Measurements from ENCODE around the gene PPP2R3A. TPM values are rescaled to one million over a fixed set of nuclear protein-coding genes. Genes with fewer than 3 reads are reported as not detected.
A peak's percentile ranks its signal among the peaks of the same experiment; 100 is the strongest.

Gene PPP2R3A
- total and polyA plus RNA-seq, 9 of the 15 experiments (the other 6 are each of a cell fraction or from before 2014, with no cell fraction given): 0.10 to 0.50 (median 0.24) TPM

GRCh38 chr3:136075218-136075808, 109.8 kb downstream of the PPP2R3A start:
- no TSS peak for BruUV-seq (replicated peaks)
- Histone ChIP-seq H4K20me1 (replicated peaks; ENCODE audit: control insufficient read depth, insufficient read depth, low read length) (no peaks in the 10 kb centered on the region), H3K27me3 (ENCODE audit: control insufficient read depth in 2 of 2, insufficient read depth in 2 of 2, low read length in 2 of 2) (no peaks in the 10 kb centered on the region), H3K9me3 (replicated peaks; ENCODE audit: control insufficient read depth, insufficient read depth, low read depth, low read length) (no peaks in the 10 kb centered on the region), H3K4me2 (ENCODE audit: insufficient read depth, low read length) (no peak overlapping the region), H2AFZ (ENCODE audit: low read depth, low read length) (no peak overlapping the region; the same call in 1 of the 2 replicates), H3K9me1 (ENCODE audit: control insufficient read depth, insufficient read depth, low read length) (no peaks in the 10 kb centered on the region), H3K4me1 (replicated peaks in 1 of 2; ENCODE audit: control insufficient read depth in 2 of 2, insufficient read depth in 2 of 2, low read length in 2 of 2) (no peaks in the 10 kb centered on the region), H3K36me3 (ENCODE audit: control insufficient read depth, insufficient read depth, low read length) (no peaks in the 10 kb centered on the region), H3K4me3 (no peak overlapping the region), H3K9ac (ENCODE audit: insufficient read depth in 1 of 2, low read depth in 2 of 2, low read length in 2 of 2) (no peak overlapping the region), H3K27ac (ENCODE audit: extremely low read depth, low read depth, low read length) (no peak overlapping the region), H3K79me2 (ENCODE audit: control insufficient read depth, insufficient read depth, low read length) (no peaks in the 10 kb centered on the region)
- intact Hi-C loops (cut with micrococcal nuclease) (loop anchor here (1.0 to 10.0 kb wide), 9 partner anchors 122 to 1719 kb away; partner anchors contain the start of genes MSL2 and STAG1), in situ Hi-C loops (cut with MboI) (loop anchor here (5.0 kb wide), 2 partner anchors 172 to 677 kb away; partner anchors contain the start of gene STAG1)
- POLR2A ChIA-PET: interaction anchor here (0.7 kb wide), 1 partner anchor 778 kb away, joined by 3 read pairs; no protein-coding TSS in a partner anchor
- ATAC-seq (peak; percentile 89), FAIRE-seq (peak; percentile 94), DNase-seq (ENCODE audit: extremely low read depth in 1 of 4, low spot score in 3 of 4) (peak; percentile 30 to 81 (median 48))
- CTCF ChIA-PET (ENCODE audit: low intra/inter-chr PET ratio): interaction anchor here (0.6 to 1.6 kb wide), 5 partner anchors 432 to 1991 kb away, joined by 3 to 28 read pairs (median 3); partner anchors contain the start of gene STAG1
- WGBS (ENCODE audit: insufficient coverage, low coverage, missing lambda C conversion rate): 75% methylated on average over 1 of the region's 1 CpG
- TF ChIP-seq BDP1 (IDR thresholded peaks at IDR 0.05; ENCODE audit: insufficient read depth, insufficient read length) (no peak), ARID2 (IDR thresholded peaks at IDR 0.05) (peak; percentile 34; the same call in 1 of the 2 replicates), BRD9 (IDR thresholded peaks at IDR 0.05; ENCODE audit: low read depth, partially characterized antibody) (no peak), ZNF316 (IDR thresholded peaks at IDR 0.05) (peak; percentile 99), RHOXF2B (CRISPR knock-in tag; conservative IDR thresholded peaks at IDR 0.05) (no peak), ZNF239 (CRISPR knock-in tag; IDR thresholded peaks at IDR 0.05) (peak; percentile 52; the same call in 1 of the 2 replicates), ZNF584 (CRISPR knock-in tag; IDR thresholded peaks at IDR 0.05; ENCODE audit: low read depth) (no peak), ARID1B (IDR thresholded peaks at IDR 0.05) (0 out of 2 replicates have a peak, but pooled peaks have one; percentile 26), PHB2 (IDR thresholded peaks at IDR 0.05; ENCODE audit: low read depth) (no peak), ARHGAP35 (IDR thresholded peaks at IDR 0.05; ENCODE audit: partially characterized antibody) (no peak), SRSF1 (IDR thresholded peaks at IDR 0.05; ENCODE audit: low read depth, low read length) (no peak), POLR2A (conservative IDR thresholded peaks at IDR 0.05) (no peak), USF2 (CRISPR knock-in tag; IDR thresholded peaks at IDR 0.05) (no peak), ZNF717 (CRISPR knock-in tag; IDR thresholded peaks at IDR 0.05) (no peak), HDAC6 (IDR thresholded peaks at IDR 0.05; ENCODE audit: low read depth, low read length) (no peak), ZNF212 (CRISPR knock-in tag; IDR thresholded peaks at IDR 0.05) (no peak), FOXJ2 (tag; IDR thresholded peaks at IDR 0.05) (no peak), MEIS2 (IDR thresholded peaks at IDR 0.05; ENCODE audit: partially characterized antibody) (no peak), NFATC3 (IDR thresholded peaks at IDR 0.05) (no peak), SLC30A9 (CRISPR knock-in tag; IDR thresholded peaks at IDR 0.05) (no peak), RB1 (IDR thresholded peaks at IDR 0.05; ENCODE audit: low read depth) (no peak), MNT (conservative IDR thresholded peaks at IDR 0.05) (0 out of 4 replicates have a peak, but pooled peaks of 1 of the 2 experiments have one; percentile 31), ZNF24 (IDR thresholded peaks at IDR 0.05) (peak; percentile 57; the same call in 1 of the 2 replicates), BCL6 (CRISPR knock-in tag; IDR thresholded peaks at IDR 0.05) (no peak)

All from K562 (cell line).